ENCODE data around the gene MYO6.
"Not testable (repeated sequence)": the region's sequence is repeated elsewhere in the genome, so short reads cannot be mapped to it uniquely, and the experiment has no call there.

The MYO6 gene

DNA sequence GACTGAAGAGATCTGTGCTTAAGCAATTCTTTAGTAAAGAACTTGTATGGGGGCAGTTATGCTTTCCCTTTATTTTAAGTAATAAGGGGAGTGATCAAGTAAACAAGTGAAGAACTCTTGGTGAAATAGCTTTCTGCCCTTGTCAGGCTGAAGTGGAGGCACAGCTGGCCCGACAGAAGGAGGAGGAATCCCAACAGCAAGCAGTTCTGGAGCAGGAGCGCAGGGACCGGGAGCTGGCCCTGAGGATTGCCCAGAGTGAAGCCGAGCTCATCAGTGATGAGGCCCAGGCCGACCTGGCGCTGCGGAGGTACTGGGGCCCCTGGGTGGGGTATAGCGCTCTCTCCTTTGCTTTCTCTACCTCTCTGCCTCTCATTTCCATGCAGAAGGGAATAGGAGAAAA is 143.3 kb downstream of the MYO6 start:
- DNase-seq (no peak), ATAC-seq (replicated peaks) (no peak)
- Mint-ChIP-seq H3K36me3 (ENCODE audit: insufficient read depth) (peaks cover 4% of the 10 kb centered on the region), H3K9me3 (no peaks in the 10 kb centered on the region), H3K4me3 (no peak overlapping the region), H3K4me1 (ENCODE audit: low read depth in 2 of 2) (peaks cover 0 to 4% of the 10 kb centered on the region in 2 donors), H3K27me3 (no peaks in the 10 kb centered on the region), H3K27ac (no peak overlapping the region)

- ATAC-seq (replicated peaks) (peak; percentile 33), DNase-seq (peak in 1 of 3 experiments; percentile 2)
- Mint-ChIP-seq H3K27me3 (no peaks in the 10 kb centered on the region), H3K36me3 (ENCODE audit: insufficient read depth) (no peaks in the 10 kb centered on the region), H3K27ac (no peak overlapping the region), H3K9me3 (no peaks in the 10 kb centered on the region), H3K4me1 (ENCODE audit: low read depth in 2 of 2) (peaks cover 0 to 4% of the 10 kb centered on the region in 2 donors), H3K4me3 (no peak overlapping the region)
These were observed 144.2 kb downstream of the MYO6 start for GRCh38 chr6:75893058-75893775.

GRCh38 chr6:75893776-75894152 is 144.7 kb downstream of the MYO6 start:
- H3K27ac Mint-ChIP-seq = no peak overlapping the region
- H3K9me3 Mint-ChIP-seq = no peaks in the 10 kb centered on the region
- H3K36me3 Mint-ChIP-seq (ENCODE audit: insufficient read depth) = no peaks in the 10 kb centered on the region
- H3K27me3 Mint-ChIP-seq = no peaks in the 10 kb centered on the region
- peaks cover 0 to 4% of the 10 kb centered on the region in 2 donors for H3K4me1 Mint-ChIP-seq (ENCODE audit: low read depth in 2 of 2)
- ATAC-seq (replicated peaks) (no peak), DNase-seq (no peak)
- no peak overlapping the region for H3K4me3 Mint-ChIP-seq

GRCh38 chr6:75896526-75896925 is 147.5 kb downstream of the MYO6 start:
- DNase-seq (no peak), ATAC-seq (replicated peaks) (no peak)
- no peaks in the 10 kb centered on the region for H3K27me3 Mint-ChIP-seq
- peaks cover 0 to 4% of the 10 kb centered on the region in 2 donors for H3K4me1 Mint-ChIP-seq (ENCODE audit: low read depth in 2 of 2)
- H3K9me3 Mint-ChIP-seq = no peaks in the 10 kb centered on the region
- H3K4me3 Mint-ChIP-seq = no peak overlapping the region
- no peaks in the 10 kb centered on the region for H3K36me3 Mint-ChIP-seq (ENCODE audit: insufficient read depth)
- H3K27ac Mint-ChIP-seq = no peak overlapping the region

DNA sequence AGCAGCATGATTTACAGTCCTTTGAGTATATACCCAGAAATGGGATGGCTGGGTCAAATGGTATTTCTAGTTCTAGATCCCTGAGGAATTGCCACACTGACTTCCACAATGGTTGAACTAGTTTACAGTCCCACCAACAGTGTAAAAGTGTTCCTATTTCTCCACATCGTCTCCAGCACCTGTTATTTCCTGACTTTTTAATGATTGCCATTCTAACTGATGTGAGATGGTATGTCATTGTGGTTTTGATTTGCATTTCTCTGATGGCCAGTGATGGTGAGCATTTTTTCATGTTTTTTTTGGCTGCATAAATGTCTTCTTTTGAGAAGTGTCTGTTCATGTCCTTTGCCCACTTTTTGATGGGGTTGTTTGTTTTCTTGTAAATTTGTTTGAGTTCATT is 151.2 kb downstream of the MYO6 start:
- not testable (repeated sequence) for H3K9me3 Mint-ChIP-seq; DNase-seq; H3K27me3 Mint-ChIP-seq; H3K27ac Mint-ChIP-seq; H3K36me3 Mint-ChIP-seq (ENCODE audit: insufficient read depth); H3K4me1 Mint-ChIP-seq (ENCODE audit: low read depth in 2 of 2); ATAC-seq (replicated peaks); H3K4me3 Mint-ChIP-seq

DNA sequence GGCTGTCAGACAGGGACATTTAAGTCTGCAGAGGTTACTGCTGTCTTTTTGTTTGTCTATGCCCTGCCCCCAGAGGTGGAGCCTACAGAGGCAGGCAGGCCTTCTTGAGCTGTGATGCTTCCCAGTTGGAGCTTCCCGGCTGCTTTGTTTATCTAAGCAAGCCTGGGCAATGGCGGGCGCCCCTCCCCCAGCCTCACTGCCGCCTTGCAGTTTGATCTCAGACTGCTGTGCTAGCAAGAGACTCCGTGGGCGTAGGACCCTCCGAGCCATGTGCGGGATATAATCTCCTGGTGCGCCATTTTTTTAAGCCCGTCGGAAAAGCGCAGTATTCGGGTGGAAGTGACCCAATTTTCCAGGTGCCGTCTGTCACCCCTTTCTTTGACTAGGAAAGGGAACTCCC is 156.1 kb downstream of the MYO6 start:
- not testable (repeated sequence) for H3K9me3 Mint-ChIP-seq; ATAC-seq (replicated peaks); H3K4me3 Mint-ChIP-seq; DNase-seq; H3K27ac Mint-ChIP-seq; H3K36me3 Mint-ChIP-seq (ENCODE audit: insufficient read depth); H3K4me1 Mint-ChIP-seq (ENCODE audit: low read depth in 2 of 2); H3K27me3 Mint-ChIP-seq

DNA sequence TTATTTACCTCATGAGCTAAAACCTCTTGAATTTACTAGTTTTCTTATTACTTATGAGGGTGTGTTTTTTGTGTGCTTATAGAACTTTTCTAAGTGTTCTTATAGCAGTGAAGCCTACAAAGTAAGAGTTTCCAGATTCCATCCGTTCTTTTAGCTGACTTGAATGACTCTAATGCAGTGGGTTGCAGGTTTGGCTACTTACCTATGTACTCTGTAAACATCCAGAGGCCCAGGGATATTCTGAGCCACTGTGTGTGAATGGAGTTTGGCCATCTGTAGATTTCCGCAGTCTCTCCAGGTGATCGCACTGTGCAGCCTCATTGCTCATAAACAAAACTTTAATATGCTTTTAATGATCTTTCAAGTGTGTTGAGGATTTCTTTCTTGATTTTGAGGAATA is 157.8 kb downstream of the MYO6 start:
- Mint-ChIP-seq H3K27me3 (no peaks in the 10 kb centered on the region), H3K4me1 (ENCODE audit: low read depth in 2 of 2) (no peaks in the 10 kb centered on the region), H3K4me3 (no peak overlapping the region), H3K36me3 (ENCODE audit: insufficient read depth) (no peaks in the 10 kb centered on the region), H3K9me3 (no peaks in the 10 kb centered on the region), H3K27ac (no peak overlapping the region)
- ATAC-seq (replicated peaks) (no peak), DNase-seq (no peak)

DNA sequence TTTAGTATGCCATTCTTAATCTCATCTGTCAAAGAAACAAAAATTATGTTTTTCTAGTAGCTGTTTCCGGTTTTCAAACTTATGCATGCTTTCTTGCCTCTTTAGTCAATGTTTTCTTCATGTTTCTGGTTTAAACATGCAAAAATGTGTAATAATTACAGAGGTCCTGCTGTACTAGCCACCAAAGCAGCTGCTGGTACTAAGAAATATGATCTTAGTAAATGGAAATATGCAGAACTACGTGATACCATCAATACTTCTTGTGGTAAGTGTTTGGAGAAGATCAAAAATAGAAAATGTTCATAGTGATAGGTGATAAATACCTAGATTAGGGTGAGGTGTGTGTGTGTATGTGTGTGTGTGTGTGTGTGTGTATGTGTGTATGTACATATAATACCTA is 158.4 kb downstream of the MYO6 start:
- no peak for ATAC-seq (replicated peaks)
- no peak for DNase-seq
- H3K27ac Mint-ChIP-seq = no peak overlapping the region
- H3K27me3 Mint-ChIP-seq = no peaks in the 10 kb centered on the region
- H3K4me1 Mint-ChIP-seq (ENCODE audit: low read depth in 2 of 2) = no peaks in the 10 kb centered on the region
- H3K9me3 Mint-ChIP-seq = no peaks in the 10 kb centered on the region
- no peaks in the 10 kb centered on the region for H3K36me3 Mint-ChIP-seq (ENCODE audit: insufficient read depth)
- no peak overlapping the region for H3K4me3 Mint-ChIP-seq

- peaks cover 15% of the 10 kb centered on the region for H3K36me3 Mint-ChIP-seq (ENCODE audit: insufficient read depth)
- H3K4me1 Mint-ChIP-seq (ENCODE audit: low read depth in 2 of 2) = no peaks in the 10 kb centered on the region
- no peak for ATAC-seq (replicated peaks)
- no peak overlapping the region for H3K27ac Mint-ChIP-seq
- no peaks in the 10 kb centered on the region for H3K9me3 Mint-ChIP-seq
- DNase-seq = no peak
- no peaks in the 10 kb centered on the region for H3K27me3 Mint-ChIP-seq
- no peak overlapping the region for H3K4me3 Mint-ChIP-seq
These were observed 164.0 kb downstream of the MYO6 start for GRCh38 chr6:75913040-75913439.

DNA sequence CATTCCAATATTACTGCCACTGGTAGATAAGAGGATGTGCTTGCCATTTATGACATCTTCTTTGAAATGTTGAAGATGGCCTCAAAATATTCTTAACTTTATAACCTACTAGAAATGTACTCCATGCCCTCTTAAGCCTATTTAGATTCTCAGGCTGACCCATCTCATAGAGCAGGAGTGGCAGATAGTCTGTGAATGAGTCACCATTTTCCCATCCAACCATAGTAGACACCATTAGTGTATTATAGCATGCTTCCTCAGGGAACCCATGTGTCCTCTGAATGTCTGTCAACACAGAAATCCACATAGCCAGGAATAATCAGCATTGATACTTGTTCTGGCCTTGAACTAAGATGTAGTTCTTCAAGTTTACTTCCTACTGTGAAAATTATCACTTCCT is 173.2 kb downstream of the MYO6 start:
- ATAC-seq (replicated peaks) = no peak
- no peaks in the 10 kb centered on the region for H3K36me3 Mint-ChIP-seq (ENCODE audit: insufficient read depth)
- no peaks in the 10 kb centered on the region for H3K9me3 Mint-ChIP-seq
- H3K4me1 Mint-ChIP-seq (ENCODE audit: low read depth in 2 of 2) = no peaks in the 10 kb centered on the region
- H3K27ac Mint-ChIP-seq = no peak overlapping the region
- no peaks in the 10 kb centered on the region for H3K27me3 Mint-ChIP-seq
- no peak for DNase-seq
- H3K4me3 Mint-ChIP-seq = no peak overlapping the region

GRCh38 chr6:75926293-75927168 is 177.5 kb downstream of the MYO6 start:
- DNase-seq (no peak), ATAC-seq (replicated peaks) (no peak)
- Mint-ChIP-seq H3K4me1 (ENCODE audit: low read depth in 2 of 2) (no peaks in the 10 kb centered on the region), H3K9me3 (no peaks in the 10 kb centered on the region), H3K4me3 (no peak overlapping the region), H3K36me3 (ENCODE audit: insufficient read depth) (no peaks in the 10 kb centered on the region), H3K27me3 (no peaks in the 10 kb centered on the region), H3K27ac (no peak overlapping the region)

- DNase-seq = no peak
- H3K36me3 Mint-ChIP-seq (ENCODE audit: insufficient read depth) = no peaks in the 10 kb centered on the region
- no peak for ATAC-seq (replicated peaks)
- H3K4me3 Mint-ChIP-seq = no peak overlapping the region
- H3K4me1 Mint-ChIP-seq (ENCODE audit: low read depth in 2 of 2) = peaks cover 6 to 8% of the 10 kb centered on the region in 2 donors
- no peak overlapping the region for H3K27ac Mint-ChIP-seq
- H3K9me3 Mint-ChIP-seq = no peaks in the 10 kb centered on the region
- peaks cover 14 to 26% of the 10 kb centered on the region in 2 donors for H3K27me3 Mint-ChIP-seq
These were observed 182.1 kb downstream of the MYO6 start for GRCh38 chr6:75931011-75931680.

DNA sequence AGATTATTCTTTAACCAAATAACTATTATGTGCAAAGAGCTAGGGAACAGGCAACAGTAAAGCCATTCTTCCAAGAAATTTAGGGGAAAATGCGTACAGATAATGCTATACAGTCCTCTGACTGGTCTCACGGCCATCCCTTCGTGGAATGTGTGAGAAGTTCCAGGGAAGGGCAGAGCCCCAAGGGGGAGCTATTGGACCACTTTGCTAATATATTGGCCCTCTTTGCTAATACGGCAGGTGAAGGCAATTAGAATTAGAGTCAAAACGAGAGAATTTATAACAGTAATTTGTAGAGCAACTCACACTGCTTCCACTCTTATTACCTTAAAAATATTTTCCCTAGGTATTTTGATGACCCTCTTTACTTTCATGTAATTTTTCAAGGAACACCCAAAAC is 183.0 kb downstream of the MYO6 start:
- Mint-ChIP-seq H3K9me3 (no peaks in the 10 kb centered on the region), H3K36me3 (ENCODE audit: insufficient read depth) (no peaks in the 10 kb centered on the region), H3K4me3 (no peak overlapping the region), H3K27ac (no peak overlapping the region), H3K27me3 (peaks cover 23 to 36% of the 10 kb centered on the region in 2 donors), H3K4me1 (ENCODE audit: low read depth in 2 of 2) (peaks cover 6 to 8% of the 10 kb centered on the region in 2 donors)
- ATAC-seq (replicated peaks) (no peak), DNase-seq (no peak)

All from effector memory CD8-positive, alpha-beta T cell (primary cell).